Upper lobe of right lung (tissue), 1 donor: Measurements from ENCODE around the gene LMAN2. TPM values are rescaled to one million over a fixed set of nuclear protein-coding genes. Genes with fewer than 3 reads are reported as not detected.
A peak's percentile ranks its signal among the peaks of the same experiment; 100 is the strongest.

ENCODE experiments used
- ATAC-seq: fragments of 200-7000 bp; cut with Tn5 transposase; one replicate; pipeline ENCODE4 v1.9.1; 2020; ENCODE audit warnings: mild to moderate bottlenecking, moderate library complexity
- DNase-seq: peaks from one replicate; pipeline ENCODE4 v3.0.0-alpha.2; 2020
- H3K27ac ChIP-seq: fragments of 200-600 bp; one replicate; pipeline ENCODE4 v1.8.0; 2022
- H3K27me3 ChIP-seq: fragments of 200-600 bp; one replicate; pipeline ENCODE4 v1.8.0; 2022; ENCODE audit warnings: mild to moderate bottlenecking
- H3K36me3 ChIP-seq: fragments of 200-600 bp; one replicate; pipeline ENCODE4 v1.8.0; 2022
- H3K4me1 ChIP-seq: fragments of 200-600 bp; one replicate; pipeline ENCODE4 v1.8.0; 2022
- H3K4me3 ChIP-seq: fragments of 200-600 bp; one replicate; pipeline ENCODE4 v1.8.0; 2022; ENCODE audit warnings: mild to moderate bottlenecking
- H3K9me3 ChIP-seq: fragments of 200-600 bp; one replicate; pipeline ENCODE4 v1.8.0; 2022
- intact Hi-C: fragments of 100-400 bp; cut with DNase I; formaldehyde crosslinking; loops from one replicate; pipeline ENCODE4 v1.11.0; 2022
- total RNA-seq: library from RNA; stranded (reverse); fragmentation: NEBNext Ultra II Directional; extraction: Animal tissue kit (Norgen Biotek cat#: 25700); gene quantifications from one replicate; pipeline ENCODE4 v1.2.1, GENCODE V29; 2021
- TF ChIP-seq, protein P1 (sequence below): fragments of 200-600 bp; IDR thresholded peaks from one replicate; pipeline ENCODE4 v1.8.0; 2022; ENCODE audit warnings: antibody characterized with exemption
- donor health status: DM: no; HTN: yes; CAD: no; lungs with severe emphysema.

The LMAN2 gene
- total RNA-seq, 1 donor from 2014 or later = 117 TPM

DNA sequence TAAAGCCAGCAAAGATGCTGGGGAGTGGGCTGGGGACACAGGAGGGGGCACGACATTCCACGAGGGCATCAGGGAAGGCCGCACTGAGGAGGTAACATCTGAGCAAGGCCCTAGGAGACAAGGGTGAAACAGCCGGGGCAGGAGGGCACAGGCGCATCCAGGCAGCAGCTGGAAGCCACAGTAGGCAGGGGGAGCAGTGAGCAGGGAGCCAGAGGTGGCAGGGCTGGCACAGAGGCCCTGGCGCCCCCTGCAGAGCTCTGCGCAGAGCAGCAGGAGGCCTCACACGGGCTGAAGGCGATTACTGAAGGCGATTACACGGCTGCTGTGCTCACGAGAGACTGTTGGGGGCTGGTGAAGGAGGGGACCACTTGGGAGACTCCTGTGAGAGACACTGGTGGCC, 15.4 kb downstream of the LMAN2 start:
- ATAC-seq (peak; percentile 42), DNase-seq (no peak)
- Histone ChIP-seq H3K27me3 (no peaks in the 10 kb centered on the region), H3K9me3 (no peaks in the 10 kb centered on the region), H3K27ac (no peak overlapping the region), H3K4me1 (no peaks in the 10 kb centered on the region), H3K4me3 (no peak overlapping the region), H3K36me3 (peaks cover 83% of the 10 kb centered on the region)
- intact Hi-C loops = no loop called here
- TF ChIP-seq, protein P1, sequence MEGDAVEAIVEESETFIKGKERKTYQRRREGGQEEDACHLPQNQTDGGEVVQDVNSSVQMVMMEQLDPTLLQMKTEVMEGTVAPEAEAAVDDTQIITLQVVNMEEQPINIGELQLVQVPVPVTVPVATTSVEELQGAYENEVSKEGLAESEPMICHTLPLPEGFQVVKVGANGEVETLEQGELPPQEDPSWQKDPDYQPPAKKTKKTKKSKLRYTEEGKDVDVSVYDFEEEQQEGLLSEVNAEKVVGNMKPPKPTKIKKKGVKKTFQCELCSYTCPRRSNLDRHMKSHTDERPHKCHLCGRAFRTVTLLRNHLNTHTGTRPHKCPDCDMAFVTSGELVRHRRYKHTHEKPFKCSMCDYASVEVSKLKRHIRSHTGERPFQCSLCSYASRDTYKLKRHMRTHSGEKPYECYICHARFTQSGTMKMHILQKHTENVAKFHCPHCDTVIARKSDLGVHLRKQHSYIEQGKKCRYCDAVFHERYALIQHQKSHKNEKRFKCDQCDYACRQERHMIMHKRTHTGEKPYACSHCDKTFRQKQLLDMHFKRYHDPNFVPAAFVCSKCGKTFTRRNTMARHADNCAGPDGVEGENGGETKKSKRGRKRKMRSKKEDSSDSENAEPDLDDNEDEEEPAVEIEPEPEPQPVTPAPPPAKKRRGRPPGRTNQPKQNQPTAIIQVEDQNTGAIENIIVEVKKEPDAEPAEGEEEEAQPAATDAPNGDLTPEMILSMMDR = peak; percentile 13

DNA sequence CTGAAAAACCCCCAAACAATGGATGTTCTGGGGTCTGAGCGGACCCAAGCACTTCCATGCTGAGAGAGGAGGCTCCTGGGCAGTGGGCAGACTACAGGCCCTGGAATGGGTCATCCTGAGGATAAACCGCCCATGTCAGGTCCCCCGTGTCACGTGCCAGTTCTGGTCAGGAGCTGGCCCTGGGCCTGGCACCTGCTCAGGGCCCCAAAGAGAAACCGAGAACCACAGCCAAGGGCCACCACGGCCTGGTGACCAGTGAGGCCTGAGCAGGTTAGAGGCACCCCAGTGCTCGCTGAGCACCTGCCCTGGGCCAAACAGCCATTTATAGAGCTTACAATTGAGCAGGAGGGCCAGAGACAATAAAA, 15.8 kb downstream of the LMAN2 start:
- no peaks in the 10 kb centered on the region for H3K4me1 ChIP-seq
- intact Hi-C loops = no loop called here
- TF ChIP-seq, protein P1 = no peak
- H3K27me3 ChIP-seq = no peaks in the 10 kb centered on the region
- H3K4me3 ChIP-seq = no peak overlapping the region
- H3K9me3 ChIP-seq = no peaks in the 10 kb centered on the region
- DNase-seq = no peak
- no peak overlapping the region for H3K27ac ChIP-seq
- no peak for ATAC-seq
- peaks cover 82% of the 10 kb centered on the region for H3K36me3 ChIP-seq

DNA sequence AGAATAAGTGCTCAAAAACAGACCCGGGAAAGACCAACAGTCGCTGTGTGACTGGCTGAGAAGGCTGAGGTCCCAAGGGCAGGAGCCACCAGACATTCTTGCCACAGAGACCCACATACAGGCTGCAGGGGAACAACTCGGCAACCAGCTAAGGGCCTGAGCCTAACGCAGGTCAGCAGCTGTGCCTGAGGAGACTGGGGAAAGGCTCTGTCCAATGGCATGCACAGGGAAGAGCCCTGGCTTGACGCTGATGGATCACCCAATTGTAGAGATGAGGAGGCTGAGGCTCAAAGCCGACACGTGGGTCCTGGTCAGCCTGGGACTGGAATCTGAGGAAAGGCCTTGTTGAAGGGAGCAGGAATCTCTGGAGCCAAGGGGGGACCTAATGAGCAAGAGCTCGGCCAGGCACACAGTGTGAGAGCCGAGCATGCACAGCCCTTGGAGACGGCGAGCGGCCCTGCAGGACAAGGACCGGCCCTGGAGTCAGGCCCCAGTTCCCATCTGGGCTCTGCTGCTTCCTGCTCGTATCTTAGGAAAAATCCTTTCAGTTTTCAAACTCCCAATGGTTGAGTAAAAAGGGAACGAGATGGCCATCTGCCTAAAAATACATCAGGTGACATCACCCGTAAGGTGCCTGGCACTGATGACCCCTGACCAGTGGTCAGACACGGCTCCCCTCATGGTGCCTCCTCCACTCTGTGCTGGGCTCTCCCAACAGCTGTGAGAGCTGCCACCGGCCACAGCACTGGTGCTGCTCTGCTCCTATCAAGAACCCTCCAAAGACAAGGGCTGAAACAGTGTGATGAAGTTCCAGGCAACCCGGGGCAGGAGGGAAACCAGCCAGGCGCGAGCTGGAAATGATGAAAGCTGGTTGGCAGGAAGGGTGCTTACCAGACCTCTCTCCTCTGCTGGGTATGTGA, 16.4 kb downstream of the LMAN2 start:
- no peak overlapping the region for H3K4me3 ChIP-seq
- H3K27ac ChIP-seq = no peak overlapping the region
- TF ChIP-seq, protein P1 = no peak
- intact Hi-C loops = no loop called here
- no peaks in the 10 kb centered on the region for H3K4me1 ChIP-seq
- no peaks in the 10 kb centered on the region for H3K27me3 ChIP-seq
- ATAC-seq (no peak), DNase-seq (no peak)
- H3K9me3 ChIP-seq = no peaks in the 10 kb centered on the region
- peaks cover 89% of the 10 kb centered on the region for H3K36me3 ChIP-seq

DNA sequence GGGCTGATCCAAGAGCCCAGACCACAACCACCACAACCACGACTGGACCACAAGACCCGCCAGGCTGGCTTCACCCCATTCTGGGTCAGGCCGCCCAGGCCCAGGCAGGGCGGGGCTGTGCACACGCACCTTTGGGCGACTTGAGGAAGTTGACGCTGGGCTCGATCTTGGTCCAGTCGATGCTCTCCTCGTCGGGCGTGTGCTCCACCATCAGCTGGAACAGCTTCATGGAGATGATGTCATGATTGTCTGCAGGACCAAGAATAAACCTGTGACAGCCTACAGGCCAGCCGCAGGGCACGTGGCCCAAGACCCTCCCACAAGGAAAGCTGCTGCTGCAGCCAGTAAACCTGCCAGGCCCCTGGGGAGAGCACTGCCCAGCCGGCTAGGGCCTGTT, 17.3 kb downstream of the LMAN2 start:
- no peaks in the 10 kb centered on the region for H3K9me3 ChIP-seq
- H3K36me3 ChIP-seq = peaks cover 92% of the 10 kb centered on the region
- no peak overlapping the region for H3K4me3 ChIP-seq
- TF ChIP-seq, protein P1 = no peak
- ATAC-seq (no peak), DNase-seq (no peak)
- H3K27me3 ChIP-seq = no peaks in the 10 kb centered on the region
- no peaks in the 10 kb centered on the region for H3K4me1 ChIP-seq
- intact Hi-C loops = no loop called here
- no peak overlapping the region for H3K27ac ChIP-seq

DNA sequence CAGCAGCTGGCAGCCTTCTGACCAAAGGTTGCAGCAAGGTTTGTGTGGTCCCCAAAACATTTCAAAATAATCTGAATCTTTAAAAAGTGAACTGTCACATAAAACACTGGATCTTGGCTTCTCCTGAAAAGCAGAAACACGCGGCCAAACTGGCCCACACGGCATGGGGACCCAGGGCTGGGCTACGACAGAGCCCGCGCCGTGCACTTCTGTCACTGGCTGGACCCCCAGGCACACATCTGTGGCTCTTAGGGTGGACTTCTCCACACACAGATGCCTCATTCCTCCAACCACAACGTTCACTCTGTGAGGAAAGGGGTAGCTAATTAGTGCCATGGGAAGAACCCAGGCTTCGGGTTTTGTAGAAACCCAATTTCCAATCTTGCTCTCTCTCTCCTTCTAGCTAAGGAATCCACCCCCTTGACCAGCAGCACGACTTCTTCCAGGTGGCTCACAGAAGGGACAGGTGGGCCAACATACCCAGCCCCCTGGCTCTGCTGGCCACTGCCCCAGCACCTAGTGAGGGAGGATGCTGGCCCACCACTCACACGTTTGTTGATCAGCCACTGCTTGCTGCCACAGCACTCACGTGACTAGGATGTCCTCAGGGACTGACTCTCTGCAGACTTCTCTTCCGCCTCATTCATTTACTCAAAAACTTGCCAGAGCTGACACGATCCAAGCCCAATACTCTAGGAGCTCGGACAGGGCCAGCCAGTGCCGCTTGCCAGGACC, 17.9 kb downstream of the LMAN2 start:
- no peak for DNase-seq
- peaks cover 87% of the 10 kb centered on the region for H3K36me3 ChIP-seq
- no peaks in the 10 kb centered on the region for H3K9me3 ChIP-seq
- H3K27me3 ChIP-seq = no peaks in the 10 kb centered on the region
- TF ChIP-seq, protein P1 = no peak
- no peaks in the 10 kb centered on the region for H3K4me1 ChIP-seq
- no peak overlapping the region for H3K27ac ChIP-seq
- no peak for ATAC-seq
- intact Hi-C loops = no loop called here
- H3K4me3 ChIP-seq = no peak overlapping the region
